A549 treated with DMSO at 1 μM for 4 hours (cell line): ENCODE results near the gene TXNL4A. TPM values are rescaled to one million over a fixed set of nuclear protein-coding genes. Genes with fewer than 3 reads are reported as not detected.

Source experiments
- total RNA-seq: library from RNA; stranded (reverse); fragments of 200-300 nt; extraction: Qiagen RNA extraction; gene quantifications from 5 replicates; pipeline ENCODE4 v1.2.3, GENCODE V29; 2022; ENCODE audit warnings: low read depth

TXNL4A gene, protein sequence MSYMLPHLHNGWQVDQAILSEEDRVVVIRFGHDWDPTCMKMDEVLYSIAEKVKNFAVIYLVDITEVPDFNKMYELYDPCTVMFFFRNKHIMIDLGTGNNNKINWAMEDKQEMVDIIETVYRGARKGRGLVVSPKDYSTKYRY
- total RNA-seq: 91.5 to 148 TPM (median 142 TPM) in 5 replicates

DNA sequence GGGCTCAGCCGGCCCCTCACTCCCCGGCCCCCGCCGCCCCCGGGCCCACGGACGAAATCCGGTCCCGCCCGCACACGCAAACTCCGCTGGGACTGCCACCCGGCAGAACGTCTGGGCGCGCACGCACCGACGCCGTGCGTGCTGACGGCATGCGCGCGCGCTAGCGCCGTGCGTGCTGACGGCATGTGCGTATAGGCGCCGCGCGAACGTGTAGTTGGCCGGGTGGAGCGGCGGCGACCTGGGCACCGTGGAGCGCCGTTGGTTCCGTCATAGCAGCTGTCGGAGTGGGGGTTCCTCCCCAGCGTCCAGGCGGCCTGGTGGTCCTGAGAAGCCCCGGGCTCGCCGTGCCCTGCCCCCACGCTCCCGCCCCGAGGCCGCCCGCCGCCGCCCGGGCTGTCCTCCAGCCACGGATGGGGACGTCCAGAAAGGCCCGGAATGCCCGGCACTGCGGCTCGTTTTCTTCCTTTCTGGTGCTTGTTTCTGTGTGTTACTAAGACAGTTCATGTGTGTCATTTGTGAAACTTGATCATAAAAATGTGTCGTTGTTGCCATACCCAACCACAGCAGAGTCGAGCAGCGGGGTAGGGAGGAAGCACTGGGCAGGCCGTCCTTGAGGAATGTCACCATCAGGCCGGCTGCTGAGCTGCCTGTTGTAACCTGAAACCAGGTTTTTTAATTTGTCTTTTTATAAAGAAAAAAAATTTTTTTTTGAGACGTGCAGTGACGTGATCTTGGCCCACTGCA is at the start of gene TXNL4A:
TXNL4A (minus strand) TSS at position 113 of the 744 bp plus-strand sequence. CDS start 171 bp downstream, outside the sequence.

DNA sequence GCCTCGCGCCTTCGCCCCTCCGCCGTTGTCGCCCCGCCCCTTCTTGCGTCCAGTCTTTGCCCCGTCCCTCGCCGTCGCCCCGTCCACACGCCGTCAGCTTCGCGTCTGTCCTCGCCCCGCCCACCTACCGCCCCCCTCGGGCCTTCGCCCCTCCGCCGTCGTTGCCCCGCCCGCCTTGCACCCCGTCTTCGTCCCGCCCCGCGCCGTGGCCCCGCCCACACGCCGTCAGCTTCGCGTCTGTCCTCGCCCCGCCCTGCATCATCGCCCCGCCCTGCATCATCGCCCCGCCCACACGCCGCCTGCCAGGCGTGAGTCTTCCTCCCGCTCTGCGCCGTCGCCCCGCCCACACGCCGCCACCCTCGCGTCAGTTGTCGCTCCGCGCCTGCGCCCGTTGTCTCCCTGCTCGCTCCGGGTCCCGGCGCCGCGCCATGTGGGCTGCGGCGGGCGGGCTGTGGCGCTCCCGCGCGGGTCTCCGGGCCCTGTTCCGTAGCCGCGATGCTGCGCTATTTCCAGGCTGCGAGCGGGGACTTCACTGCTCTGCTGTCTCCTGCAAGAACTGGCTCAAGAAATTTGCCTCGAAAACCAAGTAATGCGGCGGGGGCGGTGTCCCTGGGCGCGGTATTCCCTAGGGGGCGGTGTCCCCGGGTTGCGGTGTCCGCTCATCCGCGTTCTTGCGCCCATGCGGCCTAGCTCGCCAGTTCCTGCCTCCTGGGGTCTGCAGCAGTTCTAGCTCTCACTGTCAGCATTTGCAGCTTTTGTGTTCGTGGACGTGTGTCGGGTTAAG is 45.9 kb upstream of the TXNL4A start, which contains the start of gene RBFA:
RBFA (plus strand) TSS at position 367 of the 784 bp plus-strand sequence; CDS start at position 429, 62 bp downstream.

DNA sequence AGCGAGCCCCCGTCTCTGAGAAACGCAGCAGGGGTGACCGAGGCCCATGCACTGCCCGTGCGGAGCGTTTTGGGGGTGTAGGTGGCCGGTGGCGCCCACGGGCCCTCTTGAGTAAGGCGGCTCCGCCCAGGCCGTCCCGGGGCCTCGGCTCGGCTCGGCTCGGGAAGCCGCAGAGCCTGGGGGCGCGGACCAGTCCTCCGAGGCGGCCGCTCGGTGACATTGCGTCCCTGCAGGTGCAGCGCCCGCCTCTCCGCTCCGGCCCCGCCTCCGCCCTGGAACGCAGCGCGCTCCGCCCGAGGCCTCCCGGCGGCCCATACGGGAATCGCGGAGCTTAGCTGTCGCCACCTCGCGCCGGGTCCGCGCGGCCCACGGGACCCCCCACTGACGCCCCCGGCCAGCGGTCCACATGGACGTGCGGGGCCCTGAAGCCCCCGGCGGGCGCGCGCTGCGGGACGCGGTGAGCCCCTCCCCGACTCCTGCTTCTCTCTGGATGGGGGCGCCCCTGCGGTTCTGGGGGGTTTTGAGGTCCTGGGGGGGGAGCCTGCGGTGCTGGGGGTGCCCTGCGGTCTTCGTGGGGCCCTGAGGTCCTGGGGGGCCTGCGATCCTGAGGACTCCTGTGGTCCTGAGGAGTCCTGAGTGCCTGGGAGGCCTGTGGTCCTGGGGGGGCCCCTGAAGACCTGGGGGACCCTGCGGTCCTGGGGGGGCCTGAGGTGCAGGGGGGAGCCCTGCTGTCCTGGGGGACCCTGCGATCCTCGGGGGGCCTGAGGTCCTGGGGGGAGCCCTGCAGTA is 23.8 kb downstream of the TXNL4A start, which contains the start of gene HSBP1L1:
HSBP1L1 (plus strand) TSS at position 314 of the 789 bp plus-strand sequence; CDS start at position 407, 93 bp downstream.

DNA sequence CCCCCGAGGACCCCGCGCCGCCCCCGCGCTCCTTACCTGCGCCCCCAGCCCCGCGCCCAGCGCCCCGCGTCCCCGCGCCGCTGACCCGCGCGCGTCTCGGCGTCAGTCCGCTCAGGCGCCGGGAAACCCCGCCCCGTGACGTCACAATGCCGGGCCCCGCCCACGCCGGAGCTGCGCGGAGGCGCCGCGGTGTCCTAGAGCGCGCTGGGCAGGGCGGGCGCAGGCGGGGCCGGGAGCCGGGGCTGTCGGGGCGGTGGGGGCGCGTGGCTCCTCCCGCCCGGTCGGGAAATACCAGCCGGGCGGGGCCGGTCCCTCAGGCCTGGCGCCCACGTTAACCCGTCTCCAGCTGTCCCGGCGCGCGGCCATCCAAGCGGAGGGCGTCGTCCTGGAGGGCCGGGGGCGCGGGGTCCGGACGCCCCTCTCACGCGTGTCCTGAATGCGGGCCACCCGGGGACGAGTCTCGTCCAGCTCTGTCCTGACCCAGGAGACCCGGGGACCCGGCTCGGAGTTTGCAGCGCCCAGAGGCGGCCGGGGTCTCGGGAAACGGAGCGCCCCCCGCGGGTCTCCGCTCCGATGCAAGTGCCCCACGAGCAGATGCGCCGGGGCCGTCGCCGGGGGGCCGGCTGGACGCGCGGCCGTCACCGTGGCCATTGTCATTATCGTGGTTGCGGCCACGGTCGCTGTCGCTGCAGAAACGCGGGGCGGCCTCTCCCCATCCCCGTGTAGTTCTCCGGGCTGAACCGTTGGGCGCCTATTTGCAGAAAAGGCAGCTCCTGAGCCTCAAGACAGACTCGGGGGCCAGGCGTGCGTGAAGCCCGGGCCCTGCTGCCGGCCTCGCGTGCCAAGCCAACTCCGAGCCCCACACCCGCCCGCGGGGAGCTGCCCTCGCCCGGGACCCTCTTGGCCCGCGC is 36.6 kb downstream of the TXNL4A start, which contains the start of gene SLC66A2:
SLC66A2 (minus strand) TSS at position 109 of the 911 bp plus-strand sequence. CDS start 727 bp downstream, outside the sequence.

Other genes starting within 250 kb of the TXNL4A start
- not detected in 5 replicates for gene KCNG2, start 190.6 kb downstream of the TXNL4A start, total RNA-seq
- gene SLC66A2, start 36.9 kb downstream of the TXNL4A start, total RNA-seq: 13.9 to 17.5 TPM (median 17.4 TPM) in 5 replicates
- gene HSBP1L1, start 23.9 kb downstream of the TXNL4A start, total RNA-seq: 9.3 to 12.8 TPM (median 11.0 TPM) in 5 replicates
- 28.2 to 31.6 TPM (median 30.2 TPM) in 5 replicates for gene RBFA, start 45.9 kb upstream of the TXNL4A start, total RNA-seq
- 13.0 to 13.6 TPM (median 13.3 TPM) in 5 replicates for gene ADNP2, start 120.7 kb upstream of the TXNL4A start, total RNA-seq